DND-41 (cell line): Measurements from ENCODE around the gene TRHDE.

Source experiments
- ATAC-seq: fragments of 200-7000 bp; cut with Tn5 transposase; 3 replicates; pipeline ENCODE4 v1.9.1; 2021; ENCODE audit warnings: low read depth; ENCODE audit not compliant: insufficient read depth
- DNase-seq: peaks from one replicate; pipeline ENCODE4 v3.0.0-alpha.2; 2020
- H2AFZ ChIP-seq: 2 replicates; pipeline ENCODE4 v1.6.0; 2012; ENCODE audit warnings: low read depth, low read length
- H3K27ac ChIP-seq: 2 replicates; pipeline ENCODE4 v1.5.1; 2012; ENCODE audit warnings: low read length, inconsistent platforms
- H3K27me3 ChIP-seq: fragments of 200-600 bp; sonication (generic); 2 replicates; pipeline ENCODE4 v1.6.0; 2012; ENCODE audit warnings: low read length, mild to moderate bottlenecking, inconsistent platforms; ENCODE audit not compliant: insufficient read depth, poor library complexity
- H3K36me3 ChIP-seq: 2 replicates; pipeline ENCODE4 v1.5.1; 2012; ENCODE audit warnings: low read length, inconsistent platforms; ENCODE audit not compliant: insufficient read depth
- H3K4me1 ChIP-seq: 2 replicates; pipeline ENCODE4 v1.5.1; 2012; ENCODE audit warnings: mild to moderate bottlenecking, low read length; ENCODE audit not compliant: insufficient read depth
- H3K4me2 ChIP-seq: 2 replicates; pipeline ENCODE4 v1.6.0; 2012; ENCODE audit warnings: mild to moderate bottlenecking, moderate library complexity, low read length, inconsistent platforms; ENCODE audit not compliant: insufficient read depth
- H3K4me3 ChIP-seq, 2 experiments: fragments of 200-600 bp in 1 of 2; shearing (Covaris generic) in 1 of 2; 2 replicates each; pipeline ENCODE4 v1.5.1; 2012 to 2016; ENCODE audit warnings: inconsistent platforms in 2 of 2, low read length in 2 of 2, mild to moderate bottlenecking in 2 of 2, low read depth in 1 of 2, moderate library complexity in 1 of 2
- H3K79me2 ChIP-seq: 2 replicates; pipeline ENCODE4 v1.6.0; 2012; ENCODE audit warnings: low read length, inconsistent platforms; ENCODE audit not compliant: insufficient read depth
- H3K9ac ChIP-seq: 2 replicates; pipeline ENCODE4 v1.6.0; 2012; ENCODE audit warnings: low read depth, mild to moderate bottlenecking, inconsistent platforms, low read length, moderate library complexity
- H3K9me3 ChIP-seq: 2 replicates; pipeline ENCODE4 v1.5.1; 2012; ENCODE audit warnings: low read length, moderate library complexity, mild to moderate bottlenecking, inconsistent platforms; ENCODE audit not compliant: insufficient read depth, severe bottlenecking
- H4K20me1 ChIP-seq: 2 replicates; pipeline ENCODE4 v1.6.0; 2012; ENCODE audit warnings: low read length; ENCODE audit not compliant: insufficient read depth
- CTCF ChIP-seq: IDR thresholded peaks from 2 replicates; pipeline ENCODE4 v1.5.1; 2012; ENCODE audit warnings: borderline replicate concordance, low read length, moderate library complexity, mild to moderate bottlenecking; ENCODE audit not compliant: poor library complexity, severe bottlenecking; ENCODE audit errors: extremely low read depth
- EZH2 ChIP-seq: IDR thresholded peaks from 3 replicates; pipeline ENCODE4 v1.6.1; 2012; ENCODE audit warnings: borderline replicate concordance, low read depth, mild to moderate bottlenecking, moderate library complexity, low read length, inconsistent platforms; ENCODE audit not compliant: severe bottlenecking

TRHDE gene

GRCh38 chr12:72313806-72314205, 41.6 kb downstream of the TRHDE start:
- H3K4me3 ChIP-seq, result no peak overlapping the region
- no peaks in the 10 kb centered on the region for H3K27me3 ChIP-seq
- no peaks in the 10 kb centered on the region for H3K79me2 ChIP-seq
- no peaks in the 10 kb centered on the region for H3K4me1 ChIP-seq
- H3K27ac ChIP-seq, result no peak overlapping the region
- H3K9me3 ChIP-seq, result no peaks in the 10 kb centered on the region
- H4K20me1 ChIP-seq, result no peaks in the 10 kb centered on the region
- no peak for TF ChIP-seq CTCF
- TF ChIP-seq EZH2, result no peak
- H3K4me2 ChIP-seq, result no peak overlapping the region
- H2AFZ ChIP-seq, result no peak overlapping the region
- no peak for ATAC-seq
- DNase-seq, result no peak
- no peaks in the 10 kb centered on the region for H3K36me3 ChIP-seq
- H3K9ac ChIP-seq, result no peak overlapping the region

GRCh38 chr12:72315858-72316257, 43.7 kb downstream of the TRHDE start:
- DNase-seq (no peak), ATAC-seq (no peak)

GRCh38 chr12:72318341-72318740, 46.2 kb downstream of the TRHDE start:
- Histone ChIP-seq H3K9ac (no peak overlapping the region), H3K4me1 (no peaks in the 10 kb centered on the region)

More at GRCh38 chr12:72315858-72316257, 43.7 kb downstream of the TRHDE start:
- H3K79me2 ChIP-seq, result no peaks in the 10 kb centered on the region
- no peak overlapping the region for H3K9ac ChIP-seq
- no peaks in the 10 kb centered on the region for H3K4me1 ChIP-seq
- H2AFZ ChIP-seq, result no peak overlapping the region
- H4K20me1 ChIP-seq, result no peaks in the 10 kb centered on the region
- H3K4me3 ChIP-seq, result no peak overlapping the region
- H3K36me3 ChIP-seq, result no peaks in the 10 kb centered on the region
- no peak overlapping the region for H3K4me2 ChIP-seq
- no peak overlapping the region for H3K27ac ChIP-seq
- H3K27me3 ChIP-seq, result no peaks in the 10 kb centered on the region
- TF ChIP-seq CTCF (no peak), EZH2 (no peak)
- H3K9me3 ChIP-seq, result no peaks in the 10 kb centered on the region

More at GRCh38 chr12:72318341-72318740, 46.2 kb downstream of the TRHDE start:
- H3K4me2 ChIP-seq, result no peak overlapping the region
- TF ChIP-seq CTCF (no peak), EZH2 (no peak)
- DNase-seq (no peak), ATAC-seq (no peak)
- H3K4me3 ChIP-seq, result no peak overlapping the region
- H2AFZ ChIP-seq, result no peak overlapping the region
- no peak overlapping the region for H3K27ac ChIP-seq
- H3K36me3 ChIP-seq, result no peaks in the 10 kb centered on the region
- H3K9me3 ChIP-seq, result no peaks in the 10 kb centered on the region
- no peaks in the 10 kb centered on the region for H3K79me2 ChIP-seq
- H4K20me1 ChIP-seq, result no peaks in the 10 kb centered on the region
- no peaks in the 10 kb centered on the region for H3K27me3 ChIP-seq
